ENCODE measurements around the gene ZNF560. TPM values are rescaled to one million over a fixed set of nuclear protein-coding genes. Genes with fewer than 3 reads are reported as not detected.

Gene ZNF560
- total and polyA plus RNA-seq, 9 of the 15 experiments (the other 6 are each of a cell fraction or from before 2014, with no cell fraction given), result 0.04 to 0.18 (median 0.05) TPM; not detected in 3

GRCh38 chr19:9535934-9536333, 37.5 kb upstream of the ZNF560 start (continued):
- TF ChIP-seq ZNF318 (IDR thresholded peaks at IDR 0.05; ENCODE audit: borderline replicate concordance in 1 of 2, low read depth in 1 of 2) (no peak), ZNF143 (CRISPR knock-in tag; IDR thresholded peaks at IDR 0.05) (no peak), TFAM (CRISPR knock-in tag; conservative IDR thresholded peaks at IDR 0.05) (no peak), SMARCA4 (IDR thresholded peaks at IDR 0.05) (no peak), ZNF695 (CRISPR knock-in tag; IDR thresholded peaks at IDR 0.05) (no peak), ZNF778 (CRISPR knock-in tag; IDR thresholded peaks at IDR 0.05) (no peak), RFX5 (IDR thresholded peaks at IDR 0.05; ENCODE audit: low read depth, low read length) (no peak)

Data from K562 (cell line).